HL-60 (cell line): ENCODE measurements around the gene CEP68.

ENCODE experiments used
- DNase-seq, 2 experiments: peaks; one replicate each; pipeline ENCODE4 v3.0.0-alpha.2; 2010 to 2020; ENCODE audit warnings: low read depth in 1 of 2, low spot score in 1 of 2
- H3K27ac ChIP-seq: fragments of 250-450 bp; sonication (Bioruptor Pico); replicated peaks from 2 replicates; pipeline ENCODE4 v1.5.1; 2020; ENCODE audit warnings: mild to moderate bottlenecking, moderate library complexity
- H3K27me3 ChIP-seq: fragments of 250-450 bp; sonication (Bioruptor Pico); 2 replicates; pipeline ENCODE4 v1.5.1; 2021; ENCODE audit warnings: mild to moderate bottlenecking, moderate library complexity; ENCODE audit not compliant: insufficient read depth, poor library complexity, severe bottlenecking
- H3K4me3 ChIP-seq: replicated peaks from 2 replicates; pipeline ENCODE4 v1.5.1; 2011; ENCODE audit warnings: mild to moderate bottlenecking, control low read depth, low read length; ENCODE audit not compliant: insufficient read depth
- CTCF ChIP-seq: IDR thresholded peaks from one replicate; pipeline ENCODE4 v1.5.1; 2011; ENCODE audit warnings: low read length, control low read depth, inconsistent platforms; ENCODE audit not compliant: insufficient read depth
- GABPA ChIP-seq: IDR thresholded peaks from 2 replicates; pipeline ENCODE4 v1.6.1; 2012; ENCODE audit warnings: low read depth
- POLR2AphosphoS5 ChIP-seq: IDR thresholded peaks from 2 replicates; pipeline ENCODE4 v1.6.1; 2012; ENCODE audit warnings: low read depth
- REST ChIP-seq: IDR thresholded peaks from 2 replicates; pipeline ENCODE4 v1.6.1; 2012; ENCODE audit warnings: low read depth; ENCODE audit not compliant: insufficient replicate concordance
- SPI1 ChIP-seq: IDR thresholded peaks from 2 replicates; pipeline ENCODE4 v1.6.1; 2012; ENCODE audit warnings: low read depth, mild to moderate bottlenecking, borderline replicate concordance

Gene CEP68

GRCh38 chr2:65092791-65093190, 36.6 kb downstream of the CEP68 start:
- TF ChIP-seq REST: no peak
- no peak for TF ChIP-seq SPI1
- TF ChIP-seq POLR2AphosphoS5: no peak
- TF ChIP-seq CTCF: no peak
- H3K4me3 ChIP-seq: no peak overlapping the region
- no peaks in the 10 kb centered on the region for H3K27me3 ChIP-seq
- H3K27ac ChIP-seq: no peak overlapping the region
- peak in 1 of 2 experiments; percentile 33 for DNase-seq

GRCh38 chr2:65093211-65093610, 37.0 kb downstream of the CEP68 start:
- Histone ChIP-seq H3K27ac (no peak overlapping the region), H3K4me3 (no peak overlapping the region), H3K27me3 (no peaks in the 10 kb centered on the region)
- DNase-seq: no peak
- TF ChIP-seq POLR2AphosphoS5: no peak
- TF ChIP-seq GABPA: no peak
- no peak for TF ChIP-seq CTCF
- TF ChIP-seq REST: no peak
- TF ChIP-seq SPI1: no peak

- H3K4me3 ChIP-seq: no peak overlapping the region
- no peak for DNase-seq
- H3K27me3 ChIP-seq: no peaks in the 10 kb centered on the region
- no peak overlapping the region for H3K27ac ChIP-seq
- TF ChIP-seq GABPA (no peak), POLR2AphosphoS5 (no peak), CTCF (no peak), REST (no peak), SPI1 (no peak)
These were observed 40.7 kb downstream of the CEP68 start for GRCh38 chr2:65096948-65097347.
